Measurements from ENCODE around the gene ZBED3.

Gene ZBED3

DNA sequence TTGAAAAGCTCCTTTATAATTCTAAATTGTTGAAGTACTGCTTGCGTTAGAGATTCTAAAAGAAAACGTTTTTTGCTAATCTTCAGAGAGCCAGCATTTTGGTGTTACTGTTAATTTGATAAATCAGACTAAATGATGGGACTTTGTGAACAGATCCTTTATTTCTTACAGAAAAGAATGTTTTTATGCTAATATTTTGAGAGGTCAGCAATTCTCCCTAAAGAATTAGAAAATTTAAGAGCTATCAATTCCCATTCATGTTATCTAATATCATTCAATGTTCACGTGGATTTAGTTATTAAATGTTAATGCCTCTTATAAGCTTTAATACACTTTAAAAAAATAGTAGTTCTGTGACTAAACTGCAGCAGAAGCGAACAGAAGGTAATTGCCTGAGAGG, 54.5 kb downstream of the ZBED3 start:
- no peak overlapping the region for H3K4me3 ChIP-seq (ENCODE audit: low read depth, low read length)
- TF ChIP-seq, protein P1, sequence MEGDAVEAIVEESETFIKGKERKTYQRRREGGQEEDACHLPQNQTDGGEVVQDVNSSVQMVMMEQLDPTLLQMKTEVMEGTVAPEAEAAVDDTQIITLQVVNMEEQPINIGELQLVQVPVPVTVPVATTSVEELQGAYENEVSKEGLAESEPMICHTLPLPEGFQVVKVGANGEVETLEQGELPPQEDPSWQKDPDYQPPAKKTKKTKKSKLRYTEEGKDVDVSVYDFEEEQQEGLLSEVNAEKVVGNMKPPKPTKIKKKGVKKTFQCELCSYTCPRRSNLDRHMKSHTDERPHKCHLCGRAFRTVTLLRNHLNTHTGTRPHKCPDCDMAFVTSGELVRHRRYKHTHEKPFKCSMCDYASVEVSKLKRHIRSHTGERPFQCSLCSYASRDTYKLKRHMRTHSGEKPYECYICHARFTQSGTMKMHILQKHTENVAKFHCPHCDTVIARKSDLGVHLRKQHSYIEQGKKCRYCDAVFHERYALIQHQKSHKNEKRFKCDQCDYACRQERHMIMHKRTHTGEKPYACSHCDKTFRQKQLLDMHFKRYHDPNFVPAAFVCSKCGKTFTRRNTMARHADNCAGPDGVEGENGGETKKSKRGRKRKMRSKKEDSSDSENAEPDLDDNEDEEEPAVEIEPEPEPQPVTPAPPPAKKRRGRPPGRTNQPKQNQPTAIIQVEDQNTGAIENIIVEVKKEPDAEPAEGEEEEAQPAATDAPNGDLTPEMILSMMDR (IDR thresholded peaks at IDR 0.05; ENCODE audit: low read depth, low read length, missing control alignments): no peak
- in situ Hi-C loops (cut with HindIII; ENCODE audit: low sequenced_read_pairs): no loop called here
- no peak for DNase-seq (ENCODE audit: low read depth)

DNA sequence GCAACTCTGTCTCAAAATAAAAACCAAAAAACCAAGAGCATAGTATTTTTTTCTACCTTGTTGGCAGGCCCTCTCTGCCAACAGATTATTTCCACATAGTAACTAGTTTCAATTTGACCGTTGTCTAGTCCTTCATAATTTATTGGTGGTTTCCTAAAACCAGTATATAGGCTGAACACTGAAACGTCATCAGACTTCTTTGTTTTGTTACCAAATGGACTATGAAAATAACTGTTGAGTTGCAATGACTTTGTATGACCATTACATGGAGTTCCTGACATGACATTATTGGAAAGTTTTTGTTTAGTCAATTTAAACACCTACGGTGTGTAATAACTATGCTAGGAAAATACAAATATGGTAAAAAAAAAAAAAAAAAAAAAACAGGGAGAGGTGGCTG, 55.2 kb downstream of the ZBED3 start:
- H3K4me3 ChIP-seq (ENCODE audit: low read depth, low read length): no peak overlapping the region
- in situ Hi-C loops (cut with HindIII; ENCODE audit: low sequenced_read_pairs): no loop called here
- TF ChIP-seq, protein P1 (IDR thresholded peaks at IDR 0.05; ENCODE audit: low read depth, low read length, missing control alignments): no peak
- no peak for DNase-seq (ENCODE audit: low read depth)

GRCh38 chr5:77030097-77031071, 56.7 kb downstream of the ZBED3 start, which contains the start of gene AGGF1:
Gene AGGF1, plus strand, starts transcription at chr5:77030404. Its CDS starts 363 bp downstream, at chr5:77030767.
- H3K4me3 ChIP-seq (ENCODE audit: low read depth, low read length): peak within 1 kb of the TSS; percentile 87
- peak; percentile 79 for DNase-seq (ENCODE audit: low read depth)
- in situ Hi-C loops (cut with HindIII; ENCODE audit: low sequenced_read_pairs): no loop called here
- TF ChIP-seq, protein P1 (IDR thresholded peaks at IDR 0.05; ENCODE audit: low read depth, low read length, missing control alignments): no peak

DNA sequence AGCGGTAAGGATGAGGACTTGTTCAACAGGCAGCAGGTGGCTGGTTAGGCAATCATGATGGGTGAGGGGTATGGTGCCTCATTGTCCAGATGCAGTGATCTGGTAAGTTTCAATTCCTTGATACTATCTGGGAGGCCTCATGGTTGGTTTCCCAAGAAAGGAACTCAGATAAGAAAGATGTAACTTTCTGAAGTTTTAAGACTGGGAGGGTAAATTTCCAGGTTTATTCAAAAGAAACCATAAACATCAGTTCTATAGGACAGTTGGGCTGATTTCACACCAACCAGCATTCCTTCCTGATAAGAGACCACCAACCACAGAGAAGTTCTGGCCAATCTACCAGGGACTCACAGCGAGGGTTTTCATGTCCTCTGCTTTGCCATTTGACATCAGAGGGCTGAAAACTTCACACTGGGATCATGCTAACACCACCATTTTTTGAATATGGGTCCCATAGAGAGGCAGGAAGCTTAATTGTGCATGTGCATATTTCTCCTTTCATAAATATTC, 57.7 kb downstream of the ZBED3 start:
- TF ChIP-seq, protein P1 (IDR thresholded peaks at IDR 0.05; ENCODE audit: low read depth, low read length, missing control alignments): no peak
- no peak overlapping the region for H3K4me3 ChIP-seq (ENCODE audit: low read depth, low read length)
- in situ Hi-C loops (cut with HindIII; ENCODE audit: low sequenced_read_pairs): no loop called here
- DNase-seq (ENCODE audit: low read depth): no peak

DNA sequence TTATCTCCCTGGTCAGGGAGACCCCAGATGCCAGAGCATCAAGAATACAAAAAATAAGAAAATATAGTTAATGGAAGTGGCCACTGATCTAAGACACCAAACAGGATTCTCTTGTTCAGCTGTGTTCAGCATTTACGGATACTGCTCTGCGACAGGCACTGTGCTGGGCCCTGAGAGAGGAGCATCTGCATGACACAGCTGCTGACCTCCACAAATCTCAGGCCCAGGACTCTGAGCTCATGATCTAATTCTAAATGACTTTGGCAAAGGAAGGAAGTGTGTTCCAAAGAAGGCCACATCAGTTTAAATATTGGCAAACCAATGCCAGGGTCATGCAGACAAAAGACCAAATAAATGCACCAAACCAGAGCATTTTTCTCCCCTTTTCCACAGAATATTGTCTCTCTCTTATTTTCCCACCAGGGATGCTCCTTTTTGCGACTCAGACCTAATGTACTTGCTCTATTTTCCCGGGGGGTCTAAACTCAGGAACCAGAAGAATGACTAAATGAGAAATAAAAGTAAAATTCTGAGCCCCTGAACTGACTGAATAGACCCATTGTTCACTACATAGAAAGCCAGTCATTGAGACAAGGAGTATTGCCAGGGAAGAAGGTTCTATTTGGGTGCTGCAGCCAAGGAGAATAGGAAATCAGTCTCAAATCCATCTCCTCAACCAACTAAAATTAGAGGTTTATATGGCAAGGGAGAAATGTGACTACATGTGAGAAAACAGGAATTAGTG, 58.3 kb downstream of the ZBED3 start:
- TF ChIP-seq, protein P1 (IDR thresholded peaks at IDR 0.05; ENCODE audit: low read depth, low read length, missing control alignments): no peak
- no peak for DNase-seq (ENCODE audit: low read depth)
- in situ Hi-C loops (cut with HindIII; ENCODE audit: low sequenced_read_pairs): no loop called here
- H3K4me3 ChIP-seq (ENCODE audit: low read depth, low read length): no peak overlapping the region

DNA sequence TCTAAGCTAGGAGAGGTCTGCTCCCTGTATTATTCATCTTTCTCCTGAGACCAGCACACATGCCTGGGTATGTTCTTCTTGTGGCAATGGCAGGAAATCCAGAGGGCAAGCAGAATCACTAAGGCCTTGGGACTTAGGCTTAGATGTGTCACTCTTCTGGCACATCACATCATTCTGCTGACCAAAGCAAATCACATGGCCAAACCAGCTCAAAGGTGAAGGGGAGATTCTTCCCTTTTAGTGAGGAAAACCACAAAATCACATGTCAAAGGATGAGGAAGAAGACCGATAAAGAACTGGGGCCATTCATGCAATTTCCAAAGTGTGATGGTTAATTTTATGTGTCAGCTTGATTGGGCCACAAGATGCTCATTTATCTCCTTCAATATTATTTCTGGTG, 62.6 kb downstream of the ZBED3 start:
- DNase-seq (ENCODE audit: low read depth): no peak
- H3K4me3 ChIP-seq (ENCODE audit: low read depth, low read length): no peak overlapping the region
- TF ChIP-seq, protein P1 (IDR thresholded peaks at IDR 0.05; ENCODE audit: low read depth, low read length, missing control alignments): no peak
- in situ Hi-C loops (cut with HindIII; ENCODE audit: low sequenced_read_pairs): no loop called here
